A549 (cell line): ENCODE data around the gene PDXK. TPM values are rescaled to one million over a fixed set of nuclear protein-coding genes. Genes with fewer than 3 reads are reported as not detected.

Experiments used
- ATAC-seq, 2 experiments: fragments of 200-7000 bp in 1 of 2; fragments of >200 bp in 1 of 2; cut with Nextera tagmentation in 1 of 2; cut with Tn5 transposase in 1 of 2; 3 replicates each; pipeline versions ENCODE4 v1.8.0 to v1.9.1; 2018 to 2020; ENCODE audit warnings: mild to moderate bottlenecking in 1 of 2, moderate library complexity in 1 of 2
- CTCF ChIA-PET: fragments of 300-600 bp; sonication (Branson Sonifier 250); formaldehyde crosslinking; extraction: SDS; loops from one replicate; lab custom pipeline; 2021; ENCODE audit warnings: antibody characterized with exemption, inconsistent platforms; lab: Yijun Ruan, JAX
- POLR2A ChIA-PET: fragments of 350-600 bp; formaldehyde crosslinking; extraction: SDS; loops from one replicate; lab custom pipeline; 2021; ENCODE audit warnings: antibody characterized with exemption, inconsistent platforms; lab: Yijun Ruan, JAX
- DNase-seq, 2 experiments: peaks; one replicate each; pipeline versions ENCODE4 v3.0.0 to v3.0.0-alpha.2; 2011 to 2016; ENCODE audit warnings: low read depth in 1 of 2, low spot score in 1 of 2
- FAIRE-seq: peaks from 2 replicates; lab custom pipeline; 2011; peaks lifted over from hg19 to GRCh38; lab: Jason Lieb, UNC
- H3K27ac ChIP-seq, 2 experiments: fragments of >200 bp; sonication (Bioruptor Twin); formaldehyde crosslinking; 3 replicates each; pipeline ENCODE4 v1.5.1; 2016 to 2017
- H3K4me1 ChIP-seq: fragments of >200 bp; sonication (Bioruptor Twin); formaldehyde crosslinking; 3 replicates; pipeline ENCODE4 v1.6.1; 2016
- H3K4me2 ChIP-seq: fragments of >200 bp; sonication (Bioruptor Twin); formaldehyde crosslinking; 3 replicates; pipeline ENCODE4 v1.6.1; 2016
- H3K4me3 ChIP-seq: fragments of >200 bp; sonication (Bioruptor Twin); formaldehyde crosslinking; 3 replicates; pipeline ENCODE4 v1.5.1; 2016
- H3K9me3 ChIP-seq: fragments of >200 bp; sonication (Bioruptor Twin); formaldehyde crosslinking; 3 replicates; pipeline ENCODE4 v1.6.1; 2016
- BHLHE40 ChIP-seq: IDR thresholded peaks from 2 replicates; pipeline ENCODE4 v1.6.1; 2012; ENCODE audit warnings: low read depth, low read length, inconsistent platforms
- CBX8 ChIP-seq: fragments of 200-600 bp; sonication (generic); IDR thresholded peaks from 2 replicates; pipeline ENCODE4 v1.6.1; 2016
- CHD2 ChIP-seq: fragments of 150-350 bp; IDR thresholded peaks from 2 replicates; pipeline ENCODE4 v1.6.1; 2014; ENCODE audit warnings: low read length; ENCODE audit not compliant: partially characterized antibody
- CHD4 ChIP-seq: fragments of 200-600 bp; sonication (generic); IDR thresholded peaks from 2 replicates; pipeline ENCODE4 v1.6.1; 2016; ENCODE audit warnings: antibody characterized with exemption, mild to moderate bottlenecking, borderline replicate concordance
- EHMT2 ChIP-seq: fragments of 200-600 bp; sonication (generic); IDR thresholded peaks from 2 replicates; pipeline ENCODE4 v1.6.1; 2016; ENCODE audit warnings: antibody characterized with exemption, low read depth, mild to moderate bottlenecking, moderate library complexity
- FOSL2 ChIP-seq, 2 experiments: fragments of 450-650 bp in 1 of 2; fragments of >200 bp in 1 of 2; sonication (Bioruptor Twin) in 1 of 2; formaldehyde crosslinking; IDR thresholded peaks; 2 replicates each; pipeline versions ENCODE4 v1.5.0 to v1.6.1; 2016 to 2020; ENCODE audit warnings: mild to moderate bottlenecking in 1 of 2, moderate library complexity in 1 of 2
- FOXS1 ChIP-seq: fragments of 250-450 bp; sonication (Bioruptor Pico); IDR thresholded peaks from 2 replicates; pipeline ENCODE4 v1.5.0; 2020; ENCODE audit warnings: mild to moderate bottlenecking, moderate library complexity
- HDAC2 ChIP-seq: fragments of 200-600 bp; sonication (generic); IDR thresholded peaks from 2 replicates; pipeline ENCODE4 v1.6.1; 2016
- HEYL ChIP-seq: fragments of 250-450 bp; sonication (Bioruptor Pico); IDR thresholded peaks from 2 replicates; pipeline ENCODE4 v1.8.0; 2021; ENCODE audit warnings: mild to moderate bottlenecking, moderate library complexity
- HOXB5 ChIP-seq: fragments of 250-450 bp; sonication (Bioruptor Pico); IDR thresholded peaks from 2 replicates; pipeline ENCODE4 v1.5.0; 2020; ENCODE audit warnings: mild to moderate bottlenecking, moderate library complexity
- JUNB ChIP-seq: fragments of >200 bp; sonication (Bioruptor Twin); formaldehyde crosslinking; IDR thresholded peaks from 2 replicates; pipeline ENCODE4 v1.6.1; 2016
- KDM5A ChIP-seq: fragments of 200-600 bp; sonication (generic); IDR thresholded peaks from 2 replicates; pipeline ENCODE4 v1.6.1; 2016; ENCODE audit warnings: antibody characterized with exemption, mild to moderate bottlenecking
- MAFK ChIP-seq: fragments of 450-650 bp; IDR thresholded peaks from 2 replicates; pipeline ENCODE4 v1.6.1; 2014; ENCODE audit not compliant: partially characterized antibody
- MYC ChIP-seq: IDR thresholded peaks from 2 replicates; pipeline ENCODE4 v1.6.1; 2012; ENCODE audit warnings: mild to moderate bottlenecking, inconsistent platforms, low read length, improper control_type of control experiment, borderline replicate concordance
- NFE2L2 ChIP-seq: fragments of 150-350 bp; conservative IDR thresholded peaks from 2 replicates; pipeline ENCODE4 v1.6.1; 2014; ENCODE audit warnings: low read length
- PHF8 ChIP-seq: fragments of 200-600 bp; sonication (generic); IDR thresholded peaks from 2 replicates; pipeline ENCODE4 v1.6.1; 2016; ENCODE audit warnings: low read depth, mild to moderate bottlenecking, antibody characterized with exemption, moderate library complexity, borderline replicate concordance
- POLR2A ChIP-seq: IDR thresholded peaks from 2 replicates; pipeline ENCODE4 v1.6.1; 2012; ENCODE audit warnings: mild to moderate bottlenecking, low read length
- RAD21 ChIP-seq, 2 experiments: fragments of >200 bp in 1 of 2; sonication (Bioruptor Twin) in 1 of 2; formaldehyde crosslinking in 1 of 2; IDR thresholded peaks in 1 of 2; conservative IDR thresholded peaks in 1 of 2; 2 replicates in 1 of 2; 3 replicates in 1 of 2; pipeline ENCODE4 v1.6.1; 2012 to 2018; ENCODE audit warnings: inconsistent platforms in 1 of 2
- RFX5 ChIP-seq: fragments of 450-650 bp; IDR thresholded peaks from 2 replicates; pipeline ENCODE4 v1.7.1; 2014; ENCODE audit warnings: antibody characterized with exemption, mild to moderate bottlenecking, moderate library complexity
- RNF2 ChIP-seq: fragments of 200-600 bp; sonication (generic); IDR thresholded peaks from 2 replicates; pipeline ENCODE4 v1.6.1; 2016; ENCODE audit warnings: low read depth, mild to moderate bottlenecking, antibody characterized with exemption, moderate library complexity, borderline replicate concordance
- SMC3 ChIP-seq: fragments of >200 bp; sonication (Bioruptor Twin); formaldehyde crosslinking; IDR thresholded peaks from 3 replicates; pipeline ENCODE4 v1.6.1; 2018; ENCODE audit warnings: inconsistent platforms
- SREBF2 ChIP-seq: fragments of 450-650 bp; IDR thresholded peaks from 2 replicates; pipeline ENCODE4 v1.6.1; 2014; ENCODE audit warnings: mild to moderate bottlenecking, moderate library complexity
- TFCP2L1 ChIP-seq: fragments of 250-450 bp; sonication (Bioruptor Pico); IDR thresholded peaks from 2 replicates; pipeline ENCODE4 v1.5.0; 2021; ENCODE audit warnings: mild to moderate bottlenecking
- USF2 ChIP-seq: fragments of 450-650 bp; IDR thresholded peaks from 2 replicates; pipeline ENCODE4 v1.6.1; 2014; ENCODE audit warnings: antibody characterized with exemption
- ZC3H11A ChIP-seq: fragments of 450-650 bp; IDR thresholded peaks from 2 replicates; pipeline ENCODE4 v1.6.1; 2014; ENCODE audit warnings: antibody characterized with exemption, mild to moderate bottlenecking
- ZSCAN20 ChIP-seq: fragments of 250-450 bp; sonication (Bioruptor Pico); IDR thresholded peaks from 2 replicates; pipeline ENCODE4 v1.8.0; 2022; ENCODE audit warnings: mild to moderate bottlenecking, moderate library complexity
- WGBS: methylation state at CpG from one replicate; pipeline ENCODE4 v1.1.6; 2017; ENCODE audit errors: missing lambda C conversion rate; 5-methylcytosine and 5-hydroxymethylcytosine counted together
- polyA plus RNA-seq, 4 experiments: library from polyadenylated mRNA; depleted of rRNA in 3 of 4; stranded (reverse); fragments of >200 nt; fragmentation: RNase III in 1 of 4; extraction: RNeasy Plus Mini Kit Qiagen cat#74134 plus additional on column Dnase treatment in 1 of 4; gene quantifications; 2 replicates in 3 of 4; 3 replicates in 1 of 4; pipeline ENCODE4 v1.2.3, GENCODE V29; 2011 to 2017
- TF ChIP-seq, protein P1 (sequence below): IDR thresholded peaks from 2 replicates; pipeline ENCODE4 v1.6.1; 2012
- TF ChIP-seq, protein P2 (sequence below): fragments of >200 bp; sonication (Bioruptor Twin); formaldehyde crosslinking; IDR thresholded peaks from 3 replicates; pipeline ENCODE4 v1.6.1; 2016
- TF ChIP-seq, protein P3 (sequence below): fragments of 250-450 bp; sonication (Bioruptor Pico); IDR thresholded peaks from 2 replicates; pipeline ENCODE4 v1.5.0; 2021; ENCODE audit warnings: mild to moderate bottlenecking, moderate library complexity, borderline replicate concordance
- TF ChIP-seq, protein P4 (sequence below): IDR thresholded peaks from 2 replicates; pipeline ENCODE4 v1.6.1; 2012

Gene PDXK
- polyA plus RNA-seq, 2 of the 4 experiments (the other 2 are of a cell fraction): 220 to 292 TPM

GRCh38 chr21:43751955-43752591 lies 33.1 kb downstream of the PDXK start:
- H3K4me3 ChIP-seq: no peak overlapping the region
- H3K4me1 ChIP-seq: peaks cover 14% of the 10 kb centered on the region
- ChIA-PET POLR2A (no interaction called here), CTCF (interaction anchor here (0.6 kb wide), 1 partner anchor 86 kb away, joined by 3 read pairs; no protein-coding TSS in a partner anchor)
- TF ChIP-seq TFCP2L1 (CRISPR knock-in tag) (no peak), BHLHE40 (no peak), HDAC2 (no peak), HOXB5 (CRISPR knock-in tag) (no peak), CBX8 (no peak), SMC3 (no peak), MAFK (no peak), RFX5 (no peak), HEYL (no peak), MYC (no peak), ZSCAN20 (no peak), PHF8 (no peak), JUNB (no peak), FOSL2 (IDR thresholded peaks at IDR 0.05) (no peak), FOSL2 (CRISPR knock-in tag; IDR thresholded peaks at IDR 0.05) (no peak), CHD4 (no peak), RNF2 (no peak), USF2 (no peak), NFE2L2 (no peak), FOXS1 (CRISPR knock-in tag) (no peak)
- TF ChIP-seq, protein P1, sequence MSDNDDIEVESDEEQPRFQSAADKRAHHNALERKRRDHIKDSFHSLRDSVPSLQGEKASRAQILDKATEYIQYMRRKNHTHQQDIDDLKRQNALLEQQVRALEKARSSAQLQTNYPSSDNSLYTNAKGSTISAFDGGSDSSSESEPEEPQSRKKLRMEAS: no peak
- ATAC-seq (no peak), FAIRE-seq (no peak), DNase-seq (no peak)
- no peak overlapping the region for H3K4me2 ChIP-seq
- no peaks in the 10 kb centered on the region for H3K9me3 ChIP-seq
- 95% methylated on average over 24 of the region's 31 CpGs for WGBS
- no peak overlapping the region for H3K27ac ChIP-seq

- no peak for DNase-seq
- FAIRE-seq: no peak
- ATAC-seq: no peak
- no peak overlapping the region for H3K4me3 ChIP-seq
- 92% methylated on average over 20 of the region's 28 CpGs for WGBS
- POLR2A ChIA-PET: no interaction called here
- no peaks in the 10 kb centered on the region for H3K9me3 ChIP-seq
- H3K4me1 ChIP-seq: peaks cover 21% of the 10 kb centered on the region
- H3K4me2 ChIP-seq: no peak overlapping the region
- CTCF ChIA-PET: interaction anchor here (0.6 kb wide), 1 partner anchor 87 kb away, joined by 3 read pairs; no protein-coding TSS in a partner anchor
- TF ChIP-seq SREBF2: no peak
- TF ChIP-seq HOXB5 (CRISPR knock-in tag): no peak
- TF ChIP-seq POLR2A: no peak
- no peak for TF ChIP-seq ZC3H11A
- TF ChIP-seq CHD2: no peak
- TF ChIP-seq CHD4: no peak
- TF ChIP-seq, protein P2, sequence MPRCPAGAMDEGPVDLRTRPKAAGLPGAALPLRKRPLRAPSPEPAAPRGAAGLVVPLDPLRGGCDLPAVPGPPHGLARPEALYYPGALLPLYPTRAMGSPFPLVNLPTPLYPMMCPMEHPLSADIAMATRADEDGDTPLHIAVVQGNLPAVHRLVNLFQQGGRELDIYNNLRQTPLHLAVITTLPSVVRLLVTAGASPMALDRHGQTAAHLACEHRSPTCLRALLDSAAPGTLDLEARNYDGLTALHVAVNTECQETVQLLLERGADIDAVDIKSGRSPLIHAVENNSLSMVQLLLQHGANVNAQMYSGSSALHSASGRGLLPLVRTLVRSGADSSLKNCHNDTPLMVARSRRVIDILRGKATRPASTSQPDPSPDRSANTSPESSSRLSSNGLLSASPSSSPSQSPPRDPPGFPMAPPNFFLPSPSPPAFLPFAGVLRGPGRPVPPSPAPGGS: no peak
- no peak for TF ChIP-seq KDM5A
- TF ChIP-seq EHMT2: no peak
- TF ChIP-seq, protein P3, sequence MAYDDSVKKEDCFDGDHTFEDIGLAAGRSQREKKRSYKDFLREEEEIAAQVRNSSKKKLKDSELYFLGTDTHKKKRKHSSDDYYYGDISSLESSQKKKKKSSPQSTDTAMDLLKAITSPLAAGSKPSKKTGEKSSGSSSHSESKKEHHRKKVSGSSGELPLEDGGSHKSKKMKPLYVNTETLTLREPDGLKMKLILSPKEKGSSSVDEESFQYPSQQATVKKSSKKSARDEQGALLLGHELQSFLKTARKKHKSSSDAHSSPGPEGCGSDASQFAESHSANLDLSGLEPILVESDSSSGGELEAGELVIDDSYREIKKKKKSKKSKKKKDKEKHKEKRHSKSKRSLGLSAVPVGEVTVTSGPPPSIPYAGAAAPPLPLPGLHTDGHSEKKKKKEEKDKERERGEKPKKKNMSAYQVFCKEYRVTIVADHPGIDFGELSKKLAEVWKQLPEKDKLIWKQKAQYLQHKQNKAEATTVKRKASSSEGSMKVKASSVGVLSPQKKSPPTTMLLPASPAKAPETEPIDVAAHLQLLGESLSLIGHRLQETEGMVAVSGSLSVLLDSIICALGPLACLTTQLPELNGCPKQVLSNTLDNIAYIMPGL: no peak
- no peak for TF ChIP-seq RAD21 (conservative IDR thresholded peaks at IDR 0.05 in 1 of 2, IDR thresholded peaks at IDR 0.05 in 1 of 2)
- TF ChIP-seq, protein P1: no peak
- TF ChIP-seq SMC3: no peak
- TF ChIP-seq, protein P4, sequence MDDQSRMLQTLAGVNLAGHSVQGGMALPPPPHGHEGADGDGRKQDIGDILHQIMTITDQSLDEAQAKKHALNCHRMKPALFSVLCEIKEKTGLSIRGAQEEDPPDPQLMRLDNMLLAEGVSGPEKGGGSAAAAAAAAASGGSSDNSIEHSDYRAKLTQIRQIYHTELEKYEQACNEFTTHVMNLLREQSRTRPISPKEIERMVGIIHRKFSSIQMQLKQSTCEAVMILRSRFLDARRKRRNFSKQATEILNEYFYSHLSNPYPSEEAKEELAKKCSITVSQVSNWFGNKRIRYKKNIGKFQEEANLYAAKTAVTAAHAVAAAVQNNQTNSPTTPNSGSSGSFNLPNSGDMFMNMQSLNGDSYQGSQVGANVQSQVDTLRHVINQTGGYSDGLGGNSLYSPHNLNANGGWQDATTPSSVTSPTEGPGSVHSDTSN: no peak
- TF ChIP-seq JUNB: no peak
- H3K27ac ChIP-seq: no peak overlapping the region
Measured at GRCh38 chr21:43752758-43753438, 34.0 kb downstream of the PDXK start.
